Measurements from ENCODE around the gene PDHA1.

The PDHA1 gene

DNA sequence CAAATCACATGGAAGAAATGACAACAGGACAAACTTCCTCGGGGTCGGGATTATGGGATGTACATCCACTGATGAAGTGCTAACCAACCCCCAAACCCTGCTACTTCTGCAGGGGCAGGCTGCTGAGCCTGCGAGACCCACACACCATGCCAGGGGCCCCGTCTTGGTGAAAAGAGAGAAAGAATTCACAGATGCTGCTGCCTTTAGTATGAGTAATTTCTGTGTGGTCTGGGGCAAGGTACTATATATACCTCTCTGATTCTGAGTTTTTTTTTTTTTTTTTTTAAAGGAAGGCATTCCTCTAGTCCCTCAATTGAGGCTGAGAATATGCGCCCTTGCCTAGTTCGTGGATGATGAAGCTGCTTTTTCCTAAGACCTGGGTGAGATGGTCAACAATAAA is 24.8 kb downstream of the PDHA1 start:
- Histone ChIP-seq H3K27ac (ENCODE audit: low read length) (no peak overlapping the region), H3K27me3 (ENCODE audit: low read depth, low read length) (no peaks in the 10 kb centered on the region), H3K9ac (ENCODE audit: low read length) (no peak overlapping the region), H3K9me3 (ENCODE audit: insufficient read depth, low read length) (no peaks in the 10 kb centered on the region), H3K4me2 (ENCODE audit: low read length) (no peak overlapping the region), H3K36me3 (replicated peaks; ENCODE audit: low read depth, low read length) (peaks cover 8% of the 10 kb centered on the region), H2AFZ (ENCODE audit: low read depth, low read length) (no peak overlapping the region), H3K4me1 (ENCODE audit: low read length) (no peaks in the 10 kb centered on the region), H4K20me1 (ENCODE audit: insufficient read depth, low read length) (no peaks in the 10 kb centered on the region), H3K4me3 (ENCODE audit: low read length) (no peak overlapping the region), H3K79me2 (ENCODE audit: low read length) (no peaks in the 10 kb centered on the region)
- TF ChIP-seq, protein P1, sequence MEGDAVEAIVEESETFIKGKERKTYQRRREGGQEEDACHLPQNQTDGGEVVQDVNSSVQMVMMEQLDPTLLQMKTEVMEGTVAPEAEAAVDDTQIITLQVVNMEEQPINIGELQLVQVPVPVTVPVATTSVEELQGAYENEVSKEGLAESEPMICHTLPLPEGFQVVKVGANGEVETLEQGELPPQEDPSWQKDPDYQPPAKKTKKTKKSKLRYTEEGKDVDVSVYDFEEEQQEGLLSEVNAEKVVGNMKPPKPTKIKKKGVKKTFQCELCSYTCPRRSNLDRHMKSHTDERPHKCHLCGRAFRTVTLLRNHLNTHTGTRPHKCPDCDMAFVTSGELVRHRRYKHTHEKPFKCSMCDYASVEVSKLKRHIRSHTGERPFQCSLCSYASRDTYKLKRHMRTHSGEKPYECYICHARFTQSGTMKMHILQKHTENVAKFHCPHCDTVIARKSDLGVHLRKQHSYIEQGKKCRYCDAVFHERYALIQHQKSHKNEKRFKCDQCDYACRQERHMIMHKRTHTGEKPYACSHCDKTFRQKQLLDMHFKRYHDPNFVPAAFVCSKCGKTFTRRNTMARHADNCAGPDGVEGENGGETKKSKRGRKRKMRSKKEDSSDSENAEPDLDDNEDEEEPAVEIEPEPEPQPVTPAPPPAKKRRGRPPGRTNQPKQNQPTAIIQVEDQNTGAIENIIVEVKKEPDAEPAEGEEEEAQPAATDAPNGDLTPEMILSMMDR (IDR thresholded peaks at IDR 0.05; ENCODE audit: low read depth, low read length): no peak
- no peak for TF ChIP-seq EZH2phosphoT487 (IDR thresholded peaks at IDR 0.05; ENCODE audit: low read depth)

DNA sequence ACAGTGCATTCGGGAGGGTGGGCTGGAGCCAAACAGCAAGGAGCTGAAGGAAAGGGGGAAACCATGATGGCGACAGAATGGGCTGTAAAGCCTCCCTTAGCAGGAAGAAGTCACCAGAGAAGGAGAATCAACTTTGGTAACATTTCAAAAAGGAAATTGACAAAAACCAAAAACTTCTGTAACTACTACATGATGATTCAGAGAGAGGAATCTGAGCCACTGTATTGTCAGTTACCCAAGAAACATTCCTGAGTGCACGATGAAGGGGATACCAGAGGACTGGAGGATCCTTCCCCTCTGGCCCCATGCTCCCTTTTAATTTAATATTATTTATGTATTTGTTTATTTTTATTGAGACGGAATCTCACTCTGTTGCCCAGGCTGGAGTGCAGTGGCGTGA is 26.3 kb downstream of the PDHA1 start:
- Histone ChIP-seq H2AFZ (ENCODE audit: low read depth, low read length) (no peak overlapping the region), H3K4me3 (ENCODE audit: low read length) (no peak overlapping the region), H4K20me1 (ENCODE audit: insufficient read depth, low read length) (no peaks in the 10 kb centered on the region), H3K4me2 (ENCODE audit: low read length) (no peak overlapping the region), H3K4me1 (ENCODE audit: low read length) (no peaks in the 10 kb centered on the region), H3K9me3 (ENCODE audit: insufficient read depth, low read length) (no peaks in the 10 kb centered on the region), H3K27me3 (ENCODE audit: low read depth, low read length) (no peaks in the 10 kb centered on the region), H3K79me2 (ENCODE audit: low read length) (no peaks in the 10 kb centered on the region), H3K36me3 (replicated peaks; ENCODE audit: low read depth, low read length) (peaks cover 8% of the 10 kb centered on the region), H3K9ac (ENCODE audit: low read length) (no peak overlapping the region), H3K27ac (ENCODE audit: low read length) (no peak overlapping the region)
- TF ChIP-seq, protein P1 (IDR thresholded peaks at IDR 0.05; ENCODE audit: low read depth, low read length): no peak
- no peak for TF ChIP-seq EZH2phosphoT487 (IDR thresholded peaks at IDR 0.05; ENCODE audit: low read depth)

DNA sequence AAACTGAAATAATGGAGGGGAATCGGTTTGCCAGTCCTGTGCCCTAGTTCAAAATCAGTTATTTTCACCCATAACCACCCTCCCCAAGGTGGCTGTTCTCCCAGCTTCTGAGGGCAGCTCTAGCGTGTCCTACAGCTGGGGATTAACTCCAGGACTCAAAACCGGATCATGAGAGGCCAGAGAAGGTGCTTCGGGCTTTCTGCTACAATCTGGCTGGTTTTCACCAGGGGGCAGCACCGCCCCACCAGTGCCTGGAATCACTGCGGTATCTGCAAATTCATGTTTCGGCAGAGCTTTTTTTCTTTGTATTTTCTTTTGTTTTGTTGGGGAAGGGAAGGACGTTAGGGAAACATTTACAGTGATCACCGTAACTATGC is 28.4 kb downstream of the PDHA1 start:
- H2AFZ ChIP-seq (ENCODE audit: low read depth, low read length): peak overlapping the region; percentile 63
- no peak overlapping the region for H3K27ac ChIP-seq (ENCODE audit: low read length)
- H3K27me3 ChIP-seq (ENCODE audit: low read depth, low read length): no peaks in the 10 kb centered on the region
- H3K9me3 ChIP-seq (ENCODE audit: insufficient read depth, low read length): no peaks in the 10 kb centered on the region
- peak overlapping the region; percentile 75 for H3K4me3 ChIP-seq (ENCODE audit: low read length)
- peak overlapping the region; percentile 34 for H3K9ac ChIP-seq (ENCODE audit: low read length)
- peak overlapping the region; percentile 83 for H3K4me2 ChIP-seq (ENCODE audit: low read length)
- H4K20me1 ChIP-seq (ENCODE audit: insufficient read depth, low read length): no peaks in the 10 kb centered on the region
- H3K36me3 ChIP-seq (replicated peaks; ENCODE audit: low read depth, low read length): no peaks in the 10 kb centered on the region
- TF ChIP-seq, protein P1 (IDR thresholded peaks at IDR 0.05; ENCODE audit: low read depth, low read length): peak; percentile 83
- no peak for TF ChIP-seq EZH2phosphoT487 (IDR thresholded peaks at IDR 0.05; ENCODE audit: low read depth)
- no peaks in the 10 kb centered on the region for H3K79me2 ChIP-seq (ENCODE audit: low read length)
- H3K4me1 ChIP-seq (ENCODE audit: low read length): no peaks in the 10 kb centered on the region

- no peak overlapping the region for H3K27ac ChIP-seq (ENCODE audit: low read length)
- no peaks in the 10 kb centered on the region for H3K4me1 ChIP-seq (ENCODE audit: low read length)
- no peaks in the 10 kb centered on the region for H3K9me3 ChIP-seq (ENCODE audit: insufficient read depth, low read length)
- H4K20me1 ChIP-seq (ENCODE audit: insufficient read depth, low read length): no peaks in the 10 kb centered on the region
- TF ChIP-seq, protein P1 (IDR thresholded peaks at IDR 0.05; ENCODE audit: low read depth, low read length): no peak
- no peak for TF ChIP-seq EZH2phosphoT487 (IDR thresholded peaks at IDR 0.05; ENCODE audit: low read depth)
- peak overlapping the region; percentile 63 for H2AFZ ChIP-seq (ENCODE audit: low read depth, low read length)
- H3K36me3 ChIP-seq (replicated peaks; ENCODE audit: low read depth, low read length): no peaks in the 10 kb centered on the region
- peak overlapping the region; percentile 75 for H3K4me3 ChIP-seq (ENCODE audit: low read length)
- no peaks in the 10 kb centered on the region for H3K27me3 ChIP-seq (ENCODE audit: low read depth, low read length)
- H3K9ac ChIP-seq (ENCODE audit: low read length): peak overlapping the region; percentile 34
- peak overlapping the region; percentile 83 for H3K4me2 ChIP-seq (ENCODE audit: low read length)
- H3K79me2 ChIP-seq (ENCODE audit: low read length): no peaks in the 10 kb centered on the region
Observed at GRCh38 chrX:19372547-19373331, 29.0 kb downstream of the PDHA1 start.

Data from OCI-LY3 (cell line).